GM11168 (cell line): ENCODE data around the gene TEX44.
"Not testable (repeated sequence)": the region's sequence is repeated elsewhere in the genome, so short reads cannot be mapped to it uniquely, and the experiment has no call there.

Source experiments
- in situ Hi-C: fragments of 300-500 bp; cut with MboI; formaldehyde crosslinking; loops from one replicate; pipeline ENCODE4 v1.12.0; 2022; ENCODE audit warnings: low sequenced_read_pairs; ENCODE audit not compliant: unreplicated experiment

The TEX44 gene

GRCh38 chr2:231568785-231569435 lies 23.8 kb upstream of the TEX44 start:
- in situ Hi-C loops: no loop called here

- in situ Hi-C loops: not testable (repeated sequence)
Observed at GRCh38 chr2:231570915-231571314, 21.7 kb upstream of the TEX44 start.

GRCh38 chr2:231571661-231572191 lies 20.9 kb upstream of the TEX44 start:
- in situ Hi-C loops: no loop called here

- in situ Hi-C loops: no loop called here
Observed at GRCh38 chr2:231573096-231573495, 19.6 kb upstream of the TEX44 start.

GRCh38 chr2:231573698-231574421 lies 18.8 kb upstream of the TEX44 start:
- in situ Hi-C loops: no loop called here

- in situ Hi-C loops: no loop called here
Observed at GRCh38 chr2:231575612-231576256, 16.9 kb upstream of the TEX44 start.

- in situ Hi-C loops: no loop called here
Observed at GRCh38 chr2:231576465-231576864, 16.2 kb upstream of the TEX44 start.

- in situ Hi-C loops: not testable (repeated sequence)
Observed at GRCh38 chr2:231578655-231579054, 14.0 kb upstream of the TEX44 start.

- in situ Hi-C loops: no loop called here
Observed at GRCh38 chr2:231579560-231579959, 13.1 kb upstream of the TEX44 start.

- in situ Hi-C loops: no loop called here
Observed at GRCh38 chr2:231581328-231581727, 11.3 kb upstream of the TEX44 start.

GRCh38 chr2:231583982-231584381 lies 8.7 kb upstream of the TEX44 start:
- in situ Hi-C loops: no loop called here

- in situ Hi-C loops: not testable (repeated sequence)
Observed at GRCh38 chr2:231587744-231588143, 4.9 kb upstream of the TEX44 start.

GRCh38 chr2:231589656-231590055 lies 3.0 kb upstream of the TEX44 start:
- in situ Hi-C loops: no loop called here

GRCh38 chr2:231590614-231591013 lies 2.0 kb upstream of the TEX44 start:
- in situ Hi-C loops: no loop called here

- in situ Hi-C loops: no loop called here
Observed at GRCh38 chr2:231593666-231594065, 1.0 kb downstream of the TEX44 start.

- in situ Hi-C loops: no loop called here
Observed at GRCh38 chr2:231597014-231597611, 4.4 kb downstream of the TEX44 start.

- in situ Hi-C loops: no loop called here
Observed at GRCh38 chr2:231597627-231598026, 5.0 kb downstream of the TEX44 start.

GRCh38 chr2:231600619-231601355 lies 8.1 kb downstream of the TEX44 start:
- in situ Hi-C loops: no loop called here

GRCh38 chr2:231601356-231602229 lies 8.9 kb downstream of the TEX44 start:
- in situ Hi-C loops: no loop called here
